Motor neuron (in vitro differentiated cells): ENCODE measurements around the gene NLE1. TPM values are rescaled to one million over a fixed set of nuclear protein-coding genes. Genes with fewer than 3 reads are reported as not detected.

ENCODE experiments used
- ATAC-seq, 8 experiments: fragments of 200-7000 bp; cut with Tn5 transposase; replicated peaks in 6 of 8; 2 replicates each; pipeline ENCODE4 v1.8.0; 2021; ENCODE audit warnings: mild to moderate bottlenecking in 8 of 8, moderate library complexity in 8 of 8
- H3K27ac ChIP-seq, 2 donors: fragments of 250-450 bp; sonication (Bioruptor Pico); 2 replicates each; pipeline ENCODE4 v1.9.0; 2021; ENCODE audit warnings: antibody characterized with exemption in 2 of 2, mild to moderate bottlenecking in 2 of 2, moderate library complexity in 1 of 2
- H3K4me1 ChIP-seq, 2 donors: fragments of 250-450 bp; sonication (Bioruptor Pico); replicated peaks in 1 of 2; 2 replicates each; pipeline ENCODE4 v1.6.1; 2021; ENCODE audit warnings: antibody characterized with exemption in 2 of 2, mild to moderate bottlenecking in 2 of 2, moderate library complexity in 1 of 2
- H3K4me3 ChIP-seq, 5 donors: fragments of 250-450 bp; sonication (Bioruptor Pico); 2 replicates each; pipeline ENCODE4 v1.9.0; 2021; ENCODE audit warnings: antibody characterized with exemption in 5 of 5, mild to moderate bottlenecking in 5 of 5, moderate library complexity in 4 of 5
- WGBS, 10 experiments: fragments of 450-650 bp; shearing (Covaris generic); methylation state at CpG; one replicate each; pipeline ENCODE4 v1.0.0; 2022; 5-methylcytosine and 5-hydroxymethylcytosine counted together
- in situ Hi-C, 9 experiments: fragments of 400-800 bp; cut with MboI; loops; one replicate each; pipeline ENCODE4 v1.15.0; 2021; ENCODE audit warnings: low sequenced_read_pairs in 9 of 9, low pct_unique_long_range_greater_than_20kb in 2 of 9; ENCODE audit not compliant: unreplicated experiment in 9 of 9
- total RNA-seq, 8 experiments: library from RNA; unstranded; fragments of 300-600 nt; gene quantifications; 2 replicates each; pipeline versions ENCODE4 v1.2.3 to v1.2.4, GENCODE V29; 2022

Gene NLE1
- total RNA-seq, 8 experiments from 2014 or later, result 13.0 to 29.8 (median 19.7) TPM

DNA sequence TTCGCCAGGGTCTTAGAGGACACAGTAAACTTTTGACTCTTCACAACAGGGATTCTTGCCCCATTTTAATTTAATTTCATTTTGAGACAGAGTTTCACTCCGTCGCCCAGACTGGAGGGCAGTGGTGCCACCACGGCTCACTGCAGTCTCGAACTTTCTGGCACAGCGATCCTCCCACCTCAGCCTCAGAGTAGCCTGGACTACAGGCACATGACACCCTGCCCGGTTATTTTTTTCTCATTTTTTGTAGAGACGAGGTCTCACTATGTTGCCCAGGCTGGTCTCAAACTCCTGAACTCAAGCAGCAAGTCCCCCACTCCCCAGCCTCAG, 329 bp upstream of the NLE1 start:
- peak in 2 of 8 experiments; percentile 1 to 4 for ATAC-seq
- in situ Hi-C loops, result no loop called here
- WGBS, 10 experiments, result 0 to 87% (median 78%) methylated on average over 1 to 7 of the region's 8 CpGs; no CpG with 5 or more reads in 5 of the 10 experiments

DNA sequence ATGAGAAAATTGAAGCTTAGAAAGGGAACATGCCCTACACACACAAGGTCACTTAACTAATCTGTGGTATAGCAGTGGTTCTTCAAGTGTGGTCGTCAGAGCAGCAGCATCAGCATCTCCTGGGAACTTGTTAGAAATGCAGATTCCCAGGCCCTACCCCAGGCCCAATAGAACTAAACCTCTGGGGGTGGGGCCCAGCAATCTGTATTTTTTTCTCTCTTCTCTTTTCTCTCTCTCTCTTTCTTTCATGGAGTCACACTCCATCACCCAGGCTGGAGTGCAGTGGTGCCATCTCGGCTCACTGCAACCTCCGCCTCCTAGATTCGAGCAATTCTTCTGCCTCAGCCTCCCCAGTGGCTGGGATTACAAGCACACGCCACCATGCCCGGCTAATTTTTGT, 3.9 kb downstream of the NLE1 start:
- WGBS, 10 experiments, result 86 to 100% (median 100%) methylated on average over 1 to 6 of the region's 6 CpGs; no CpG with 5 or more reads in 3 of the 10 experiments

More for the DNA sequence above, 329 bp upstream of the NLE1 start:
- no peak overlapping the region for H3K27ac ChIP-seq
- peaks cover 7 to 9% of the 10 kb centered on the region in 2 donors for H3K4me1 ChIP-seq
- H3K4me3 ChIP-seq, result peak overlapping the region in 4 of 5 donors; percentile 54 to 81 (median 74)

DNA sequence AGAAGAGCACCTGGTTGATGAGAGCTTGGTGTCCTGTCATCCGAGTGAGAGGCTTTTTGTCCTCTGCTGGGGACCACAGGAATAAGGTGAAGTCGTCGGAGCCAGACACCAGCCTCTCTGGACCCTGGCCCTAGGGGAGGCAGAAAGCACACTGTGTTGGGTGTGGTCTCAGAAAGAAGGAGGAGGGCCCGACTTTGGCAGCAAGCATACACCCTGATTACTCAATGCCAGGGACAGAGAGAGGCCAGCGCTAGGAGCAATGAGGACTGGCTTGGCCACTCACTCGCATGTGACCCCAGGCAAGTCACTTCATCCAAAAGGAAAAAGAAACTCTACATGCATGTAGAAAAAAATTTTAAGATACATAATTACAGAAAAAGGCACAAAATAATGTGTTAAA, 6.8 kb downstream of the NLE1 start:
- Histone ChIP-seq H3K27ac (no peak overlapping the region), H3K4me3 (no peak overlapping the region), H3K4me1 (peaks cover 0 to under 1% of the 10 kb centered on the region in 2 donors)
- WGBS, 10 experiments, result 31 to 100% (median 100%) methylated on average over 1 to 3 of the region's 6 CpGs; no CpG with 5 or more reads in 3 of the 10 experiments
- in situ Hi-C loops, result no loop called here
- peak in 3 of 8 experiments; percentile 80 to 93 (median 89) for ATAC-seq

More for the DNA sequence above, 3.9 kb downstream of the NLE1 start:
- Histone ChIP-seq H3K27ac (no peak overlapping the region), H3K4me3 (no peak overlapping the region), H3K4me1 (peaks cover 7 to 9% of the 10 kb centered on the region in 2 donors)
- in situ Hi-C loops, result no loop called here
- no peak for ATAC-seq

DNA sequence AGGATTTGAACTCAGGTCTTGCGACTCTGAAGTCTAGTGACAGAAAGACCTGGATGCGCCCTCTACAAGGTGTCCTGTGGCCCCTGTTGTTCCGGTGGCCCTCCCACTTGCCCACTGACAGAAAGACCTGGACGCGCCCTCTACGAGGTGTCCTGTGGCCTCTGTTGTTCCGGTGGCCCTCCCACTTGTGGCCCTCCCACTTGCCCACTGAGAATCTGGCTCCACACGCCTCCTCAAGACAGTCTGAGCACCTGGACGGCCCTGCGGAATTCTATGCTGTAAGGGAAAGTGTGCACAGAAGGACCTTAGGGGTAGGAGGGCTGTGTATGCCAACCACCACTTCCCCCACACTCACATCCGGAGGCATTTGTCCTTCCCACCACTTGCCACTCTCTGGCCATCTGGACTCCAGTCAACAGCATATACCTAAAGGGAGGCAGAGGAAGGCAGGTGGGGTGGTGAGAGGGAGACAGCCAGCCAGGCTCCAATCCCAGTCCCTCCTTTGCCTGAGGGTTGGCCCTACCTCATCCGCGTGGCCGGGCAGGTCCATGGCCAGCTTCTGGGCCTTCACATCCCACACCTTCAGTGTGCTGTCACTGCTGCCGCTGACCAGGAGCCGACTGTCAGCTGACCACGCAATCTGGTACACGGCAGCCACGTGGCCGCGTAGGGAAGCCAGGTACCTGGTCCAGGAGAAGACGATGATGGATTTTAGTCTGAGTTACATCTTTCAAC, 9.1 kb downstream of the NLE1 start:
- Histone ChIP-seq H3K4me3 (no peak overlapping the region), H3K4me1 (no peaks in the 10 kb centered on the region), H3K27ac (no peak overlapping the region)
- in situ Hi-C loops, result no loop called here
- ATAC-seq, result no peak
- WGBS, 10 experiments, result 90 to 100% (median 99%) methylated on average over 1 to 7 of the region's 22 CpGs; no CpG with 5 or more reads in 4 of the 10 experiments

DNA sequence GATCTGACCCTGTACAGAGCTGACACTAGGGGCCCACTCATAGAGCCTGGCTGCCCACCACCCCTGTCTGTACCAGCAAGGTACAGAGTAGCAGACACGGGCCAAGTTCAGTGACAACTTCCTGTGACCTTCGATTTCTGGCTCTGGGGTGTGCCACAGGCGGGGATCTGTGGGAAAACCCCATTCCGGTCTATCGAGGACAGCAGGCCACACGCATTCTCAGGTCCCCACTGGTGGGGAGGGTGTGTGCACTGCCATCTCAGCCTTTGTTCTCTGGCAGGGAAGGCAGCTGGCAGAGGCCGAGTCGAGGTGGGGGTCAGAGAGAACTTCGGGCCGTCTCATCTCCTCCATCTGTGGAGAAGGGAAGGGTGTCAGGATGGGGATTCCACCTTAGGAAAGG, 10.0 kb downstream of the NLE1 start:
- ATAC-seq, result peak in 3 of 8 experiments; percentile 9 to 14 (median 14)
- Histone ChIP-seq H3K27ac (no peak overlapping the region), H3K4me3 (no peak overlapping the region), H3K4me1 (no peaks in the 10 kb centered on the region)
- 100% methylated on average over 3 of the region's 10 CpGs; no CpG with 5 or more reads in 9 of the 10 experiments for WGBS, 10 experiments
- in situ Hi-C loops, result no loop called here

DNA sequence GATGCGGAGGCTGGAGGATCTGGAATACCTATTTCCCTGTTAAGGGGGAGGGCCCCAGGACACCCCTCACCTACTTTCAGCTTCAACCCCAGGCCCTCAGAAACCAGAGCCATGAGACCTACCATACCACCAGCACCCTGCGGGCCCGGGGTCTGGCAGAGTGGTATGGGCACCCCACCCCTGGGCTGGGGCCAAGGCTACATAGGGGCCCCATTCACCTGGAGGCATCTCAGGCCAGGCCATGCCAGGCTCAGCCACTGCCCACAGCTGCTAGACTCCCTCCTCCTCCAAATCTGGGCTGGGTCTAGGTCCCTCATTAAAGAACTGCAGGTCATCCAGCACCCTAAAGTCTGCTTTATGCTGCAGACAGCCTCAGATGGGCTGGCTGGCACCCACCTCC, 11.7 kb downstream of the NLE1 start:
- WGBS, 10 experiments, result 90 to 100% (median 100%) methylated on average over 1 to 2 of the region's 3 CpGs; no CpG with 5 or more reads in 5 of the 10 experiments
- H3K27ac ChIP-seq, result no peak overlapping the region
- H3K4me3 ChIP-seq, result no peak overlapping the region
- in situ Hi-C loops, result no loop called here
- peak in 1 of 8 experiments; percentile 21 for ATAC-seq
- H3K4me1 ChIP-seq, result no peaks in the 10 kb centered on the region

DNA sequence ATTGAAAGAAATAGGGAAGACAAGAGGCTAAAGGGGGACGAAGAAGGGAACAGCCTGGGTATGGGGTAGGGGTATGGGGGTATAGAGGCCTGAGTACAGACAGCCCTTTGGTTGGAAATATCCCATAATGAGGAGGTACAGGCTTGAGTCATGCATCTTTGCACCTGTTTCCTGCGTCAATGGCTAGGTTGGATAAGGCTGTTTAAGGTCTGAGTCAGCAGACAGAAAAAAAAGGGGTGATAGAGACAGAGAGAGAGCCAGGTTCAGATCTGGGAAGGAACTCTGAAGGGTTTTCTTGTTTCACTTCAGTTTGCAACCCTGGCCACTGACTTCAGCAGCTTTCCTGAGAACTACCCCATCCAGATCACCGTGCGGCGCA, 12.1 kb downstream of the NLE1 start:
- no peak overlapping the region for H3K4me3 ChIP-seq
- 92 to 100% (median 100%) methylated on average over 1 to 4 of the region's 5 CpGs; no CpG with 5 or more reads in 5 of the 10 experiments for WGBS, 10 experiments
- no peak overlapping the region for H3K27ac ChIP-seq
- in situ Hi-C loops, result loop anchor here in 1 of 9 experiments (10.0 kb wide), 1 partner anchor 705 kb away; no protein-coding TSS in a partner anchor
- ATAC-seq, result no peak
- no peaks in the 10 kb centered on the region for H3K4me1 ChIP-seq

DNA sequence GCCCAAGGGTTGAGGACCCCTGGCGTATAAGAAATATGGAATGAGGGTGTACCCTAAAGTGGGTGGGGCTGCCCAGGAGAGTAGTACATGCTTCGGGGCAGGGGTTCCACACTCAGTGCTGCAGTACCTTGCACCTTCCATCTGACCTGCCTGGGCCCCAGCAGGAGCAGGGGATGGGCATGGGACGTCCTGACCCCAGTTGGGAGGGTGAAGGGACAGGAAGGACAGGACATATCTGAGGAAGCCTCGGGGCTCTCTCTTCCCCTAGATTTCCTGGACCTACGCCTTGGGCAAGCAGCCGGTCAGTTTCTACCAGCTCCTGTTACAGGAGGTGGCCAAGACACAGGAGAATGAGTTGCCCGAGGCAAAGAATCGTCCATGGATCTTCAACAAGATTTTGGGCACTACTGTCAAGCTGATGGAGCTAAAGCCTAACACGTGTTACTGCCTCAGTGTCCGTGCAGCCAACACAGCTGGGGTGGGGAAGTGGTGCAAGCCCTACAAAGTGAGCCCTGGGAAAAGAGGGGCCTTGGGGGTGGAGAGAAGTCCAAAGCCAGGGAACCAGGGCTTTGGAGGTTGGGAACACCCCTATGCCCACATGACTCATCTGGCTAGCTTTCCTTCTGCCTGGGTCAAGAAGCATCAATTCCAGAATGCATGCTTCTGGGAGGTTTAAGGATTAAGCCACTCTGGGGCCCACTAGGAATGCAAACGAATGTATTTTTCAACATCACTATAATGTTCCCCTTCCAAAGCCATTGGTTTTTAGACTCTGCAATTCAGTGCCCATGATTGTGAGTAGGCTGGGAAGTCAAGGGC, 12.7 kb downstream of the NLE1 start:
- Histone ChIP-seq H3K27ac (no peak overlapping the region), H3K4me1 (no peaks in the 10 kb centered on the region), H3K4me3 (no peak overlapping the region)
- in situ Hi-C loops, result loop anchor here in 1 of 9 experiments (10.0 kb wide), 1 partner anchor 705 kb away; no protein-coding TSS in a partner anchor
- ATAC-seq, result peak in 2 of 8 experiments; percentile 29 to 38
- WGBS, 10 experiments, result 29 to 100% (median 90%) methylated on average over 1 to 5 of the region's 11 CpGs; no CpG with 5 or more reads in 3 of the 10 experiments

DNA sequence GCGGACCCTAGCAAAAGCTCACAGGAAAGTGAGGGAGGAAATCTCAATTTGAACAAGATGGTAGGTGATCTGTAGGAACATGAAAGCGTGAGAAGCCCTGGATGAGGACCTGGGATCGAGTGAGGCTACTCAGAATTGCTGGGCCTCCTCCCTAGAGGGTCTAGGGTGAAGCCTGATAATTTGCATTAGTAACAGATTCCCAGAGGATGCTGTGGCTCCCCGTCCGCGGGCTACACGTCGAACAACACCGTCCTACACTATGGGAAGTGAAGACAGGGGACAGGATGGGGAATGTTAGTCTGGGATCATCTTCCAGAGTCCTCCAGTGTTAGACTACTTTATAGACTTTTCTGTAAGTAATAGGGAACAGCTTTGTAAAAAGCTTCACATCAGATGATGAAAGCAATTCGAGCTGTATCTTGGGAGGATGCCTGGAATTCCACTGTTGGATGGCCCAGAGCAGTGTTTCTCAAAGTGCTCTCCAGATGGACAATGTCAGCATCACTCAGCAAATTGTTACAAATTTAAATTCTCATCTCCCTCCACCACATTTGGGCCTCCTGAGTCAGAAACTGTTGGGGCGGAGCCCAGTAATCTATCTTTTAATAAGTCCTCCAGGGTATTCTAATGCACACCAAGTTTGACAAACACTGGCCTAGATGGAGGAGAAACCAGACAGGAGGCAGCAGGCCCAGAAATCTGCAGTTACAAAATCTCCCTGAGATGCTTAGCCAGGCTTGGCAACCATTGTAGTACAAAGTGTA, 14.2 kb downstream of the NLE1 start:
- Histone ChIP-seq H3K4me1 (no peaks in the 10 kb centered on the region), H3K27ac (no peak overlapping the region), H3K4me3 (no peak overlapping the region)
- in situ Hi-C loops, result loop anchor here in 1 of 9 experiments (10.0 kb wide), 1 partner anchor 703 kb away; no protein-coding TSS in a partner anchor
- ATAC-seq, result peak in 3 of 8 experiments; percentile 68 to 77 (median 74)
- 11 to 100% (median 70%) methylated on average over 1 to 8 of the region's 11 CpGs; no CpG with 5 or more reads in 1 of the 10 experiments for WGBS, 10 experiments

DNA sequence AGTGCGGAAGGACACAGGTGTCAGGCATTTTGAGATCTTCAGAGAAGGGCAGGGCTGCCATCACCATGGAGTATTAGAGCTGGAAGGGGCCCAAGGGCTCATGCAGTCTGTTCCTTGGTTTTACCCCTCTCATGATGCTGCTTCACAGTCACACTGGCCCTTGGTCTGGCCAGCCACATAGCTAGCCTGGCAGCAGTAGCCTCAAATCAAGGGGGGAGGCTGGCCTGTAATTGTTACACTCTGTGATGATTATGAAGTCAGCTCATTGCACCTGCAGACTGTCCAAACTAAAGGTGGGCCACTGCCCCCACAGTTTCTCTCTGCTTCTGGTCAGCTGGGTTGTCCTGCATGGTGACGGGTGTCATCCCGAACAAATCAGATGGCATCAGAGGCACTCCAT, 20.8 kb downstream of the NLE1 start, which contains the start of gene FNDC8:
Gene FNDC8, plus strand, starts transcription at position 301 of the 400 bp plus-strand sequence. Its CDS starts 79 bp downstream, at position 380.
- Histone ChIP-seq H3K27ac (no peak within 1 kb of the TSS), H3K4me3 (no peak within 1 kb of the TSS), H3K4me1 (peaks cover 10 to 12% of the 10 kb centered on the region in 2 donors)
- no peak for ATAC-seq
- in situ Hi-C loops, result loop anchor here (10.0 to 25.0 kb wide), 6 partner anchors 109 to 709 kb away; partner anchors contain the start of gene LIG3 (in 1 of the 9)
- 60 to 100% (median 92%) methylated on average over 1 to 2 of the region's 3 CpGs; no CpG with 5 or more reads in 6 of the 10 experiments for WGBS, 10 experiments

DNA sequence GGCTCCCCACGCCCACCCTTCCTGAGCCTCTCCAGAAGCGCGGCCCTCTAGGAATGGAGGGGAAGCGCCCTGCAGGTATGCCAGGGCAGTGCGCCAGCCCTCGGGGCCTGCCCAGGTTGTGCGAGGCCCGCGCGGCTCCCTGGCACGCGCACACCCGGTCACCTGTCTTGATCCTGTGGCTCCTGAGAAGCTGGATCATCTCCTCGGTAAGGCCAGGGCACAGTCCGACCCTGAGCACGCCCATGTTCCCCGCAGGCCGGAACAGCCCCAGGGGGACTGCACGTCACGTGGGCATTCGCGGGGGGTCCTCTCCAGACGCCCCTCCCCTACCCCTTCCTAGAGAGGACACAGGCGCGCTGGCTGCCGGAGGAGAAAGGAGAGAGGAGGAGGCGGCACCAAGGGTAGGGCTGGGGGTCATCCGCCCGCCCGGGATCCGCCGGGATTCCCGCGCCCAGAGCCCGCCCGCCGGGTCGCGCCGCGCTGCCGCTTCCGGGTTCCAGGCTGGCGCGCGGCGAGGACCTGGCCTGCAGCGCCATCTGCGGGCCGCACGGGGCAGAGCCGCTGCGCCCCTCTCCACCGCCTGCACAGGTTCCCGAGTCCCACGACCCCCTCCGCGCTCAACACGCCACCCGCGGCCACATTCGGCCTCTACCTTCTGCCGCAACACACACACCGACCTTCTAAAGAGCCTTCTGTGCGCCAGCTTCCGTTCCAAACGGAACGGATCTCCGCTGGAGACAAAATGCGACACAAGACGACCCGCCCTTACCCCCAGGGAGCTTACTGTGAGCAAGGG, 22.5 kb downstream of the NLE1 start, which contains the start of gene RAD51D:
Gene RAD51D, minus strand, starts transcription at position 491 of the 796 bp plus-strand sequence. Its CDS starts 247 bp downstream, at position 244.
- peaks cover 10 to 12% of the 10 kb centered on the region in 2 donors for H3K4me1 ChIP-seq
- H3K27ac ChIP-seq, result peak within 1 kb of the TSS; percentile 1 to 68
- H3K4me3 ChIP-seq, result peak within 1 kb of the TSS; percentile 35 to 78 (median 54)
- peak; percentile 84 to 94 (median 92) for ATAC-seq
- 0 to 15% (median 7%) methylated on average over 7 to 15 of the region's 72 CpGs; no CpG with 5 or more reads in 5 of the 10 experiments for WGBS, 10 experiments
- in situ Hi-C loops, result loop anchor here (10.0 to 25.0 kb wide), 7 partner anchors 107 to 707 kb away; partner anchors contain the start of gene LIG3 (in 1 of the 9)
